OCI-LY3 (cell line): Measurements from ENCODE around the gene GALNT14.

Experiments
- CTCF ChIP-seq: fragments of 200-600, 300-600 bp; sonication (generic); IDR thresholded peaks from 2 replicates; pipeline ENCODE4 v1.5.1; 2014; ENCODE audit warnings: antibody characterized with exemption, low read length, low read depth
- EZH2phosphoT487 ChIP-seq: fragments of 200-600 bp; shearing (Covaris generic); IDR thresholded peaks from 2 replicates; pipeline ENCODE4 v1.6.1; 2018; ENCODE audit warnings: antibody characterized with exemption, mixed run types, low read depth

- TF ChIP-seq CTCF (no peak), EZH2phosphoT487 (no peak)
Measured at GRCh38 chr2:30958193-30958917, 179.9 kb downstream of the GALNT14 start.
